Esophagus squamous epithelium (tissue), 4 donors: ENCODE measurements around the gene TAF6.

Experiments used
- CTCF ChIP-seq, 6 experiments: fragments of 450-650 bp in 4 of 6; fragments of 200-600 bp in 2 of 6; sonication (generic) in 2 of 6; IDR thresholded peaks; one replicate each; pipeline ENCODE4 v1.5.1; 2016 to 2019; ENCODE audit warnings: antibody characterized with exemption in 6 of 6, mild to moderate bottlenecking in 4 of 6, moderate library complexity in 4 of 6
- POLR2A ChIP-seq, 4 donors: fragments of 450-650 bp; IDR thresholded peaks; one replicate each; pipeline ENCODE4 v1.6.1; 2017; ENCODE audit warnings: antibody characterized with exemption in 4 of 4, mild to moderate bottlenecking in 4 of 4, moderate library complexity in 3 of 4

- TF ChIP-seq CTCF (IDR thresholded peaks at IDR 0.05) (peak in 3 of 6 experiments; percentile 19 to 40 (median 22)), POLR2A (IDR thresholded peaks at IDR 0.05) (peak in 3 of 4 donors; percentile 19 to 57 (median 37))
These were observed at the start of gene TAF6, which contains the start of gene CNPY4 for GRCh38 chr7:100119072-100119969.
